GM21515 (cell line): ENCODE measurements around the gene GIPC2.
A peak's percentile ranks its signal among the peaks of the same experiment; 100 is the strongest.
"Not testable (repeated sequence)": the region's sequence is repeated elsewhere in the genome, so short reads cannot be mapped to it uniquely, and the experiment has no call there.

ENCODE experiments used
- ATAC-seq: cut with Tn5 transposase; IDR thresholded peaks from one replicate; pipeline ENCODE4 v1.9.1; 2021; ENCODE audit not compliant: unreplicated experiment

GIPC2 gene, protein sequence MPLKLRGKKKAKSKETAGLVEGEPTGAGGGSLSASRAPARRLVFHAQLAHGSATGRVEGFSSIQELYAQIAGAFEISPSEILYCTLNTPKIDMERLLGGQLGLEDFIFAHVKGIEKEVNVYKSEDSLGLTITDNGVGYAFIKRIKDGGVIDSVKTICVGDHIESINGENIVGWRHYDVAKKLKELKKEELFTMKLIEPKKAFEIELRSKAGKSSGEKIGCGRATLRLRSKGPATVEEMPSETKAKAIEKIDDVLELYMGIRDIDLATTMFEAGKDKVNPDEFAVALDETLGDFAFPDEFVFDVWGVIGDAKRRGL

DNA sequence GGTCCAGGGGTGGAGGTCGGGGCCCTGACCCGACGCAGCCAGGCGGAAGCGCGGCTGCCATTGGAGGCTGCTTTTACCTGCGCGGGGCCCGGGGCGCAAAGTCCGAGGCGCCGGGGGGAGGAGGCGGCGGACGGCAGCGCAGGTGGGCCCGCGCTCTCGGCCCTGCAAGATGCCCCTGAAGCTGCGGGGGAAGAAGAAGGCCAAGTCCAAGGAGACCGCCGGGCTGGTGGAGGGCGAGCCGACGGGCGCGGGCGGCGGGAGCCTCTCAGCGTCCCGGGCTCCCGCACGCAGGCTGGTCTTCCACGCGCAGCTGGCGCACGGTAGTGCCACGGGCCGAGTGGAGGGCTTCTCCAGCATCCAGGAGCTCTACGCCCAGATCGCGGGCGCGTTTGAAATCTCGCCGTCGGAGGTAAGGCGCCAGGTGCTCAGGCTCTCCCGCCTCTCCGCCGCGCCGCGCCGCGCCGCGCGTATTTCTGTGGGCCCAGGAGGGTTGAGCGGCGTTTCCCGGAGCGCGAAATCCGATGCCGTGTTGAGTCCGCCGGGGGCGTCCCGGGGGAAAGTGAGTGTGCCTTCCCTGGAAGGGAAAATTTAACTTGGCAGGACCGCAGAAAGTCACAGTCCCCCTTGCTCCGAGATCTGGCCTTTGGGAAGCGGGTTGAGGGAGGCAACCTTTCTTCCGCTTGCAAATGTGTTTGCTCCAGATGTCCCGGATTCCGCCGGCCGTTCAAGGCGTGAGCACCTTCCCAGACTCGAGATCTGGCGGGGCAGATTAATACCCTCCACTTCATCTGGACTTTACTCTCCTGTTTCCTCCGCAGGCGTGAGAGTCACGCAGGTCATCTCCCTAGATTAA, at the start of gene GIPC2:
Gene GIPC2, plus strand, starts transcription at position 41 of the 853 bp plus-strand sequence. Its CDS starts 129 bp downstream, at position 170.
- no peak for ATAC-seq

DNA sequence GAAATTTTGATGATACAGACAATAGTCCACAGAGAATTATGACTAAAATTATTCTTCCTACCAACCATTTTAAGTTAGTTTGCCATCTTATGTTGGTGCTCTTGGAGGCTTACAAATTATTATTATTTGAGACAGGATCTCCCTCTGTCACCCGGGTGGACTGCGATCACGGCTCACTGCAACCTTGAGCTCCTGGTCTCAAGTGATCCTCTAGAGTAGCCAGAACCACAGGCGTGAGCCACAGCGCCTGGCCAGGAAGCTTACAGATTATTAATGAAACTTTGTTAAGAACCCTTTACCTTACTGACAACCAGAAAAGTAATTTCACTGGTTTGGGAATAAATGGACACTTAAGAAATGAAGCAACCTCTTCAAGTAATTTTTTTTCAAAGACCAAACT, 49.0 kb upstream of the GIPC2 start:
- no peak for ATAC-seq

DNA sequence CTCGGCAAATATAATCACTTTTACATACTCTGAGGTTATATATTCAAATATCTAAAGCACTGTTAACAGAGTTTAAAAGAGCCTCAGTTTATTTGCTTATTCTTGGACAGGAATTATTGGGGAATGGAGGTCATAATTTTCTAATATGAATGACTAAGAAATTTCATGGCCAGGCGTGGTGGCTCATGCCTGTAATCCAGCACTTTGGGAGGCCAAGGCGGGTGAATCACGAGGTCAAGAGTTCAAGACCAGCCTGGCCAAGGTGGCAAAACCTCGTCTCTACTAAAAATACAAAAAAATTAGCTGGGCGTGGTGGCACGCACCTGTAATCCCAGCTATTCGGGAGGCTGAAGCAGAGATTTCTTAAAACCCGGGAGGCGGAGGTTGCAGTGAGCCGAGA, 45.2 kb upstream of the GIPC2 start:
- ATAC-seq = not testable (repeated sequence)

DNA sequence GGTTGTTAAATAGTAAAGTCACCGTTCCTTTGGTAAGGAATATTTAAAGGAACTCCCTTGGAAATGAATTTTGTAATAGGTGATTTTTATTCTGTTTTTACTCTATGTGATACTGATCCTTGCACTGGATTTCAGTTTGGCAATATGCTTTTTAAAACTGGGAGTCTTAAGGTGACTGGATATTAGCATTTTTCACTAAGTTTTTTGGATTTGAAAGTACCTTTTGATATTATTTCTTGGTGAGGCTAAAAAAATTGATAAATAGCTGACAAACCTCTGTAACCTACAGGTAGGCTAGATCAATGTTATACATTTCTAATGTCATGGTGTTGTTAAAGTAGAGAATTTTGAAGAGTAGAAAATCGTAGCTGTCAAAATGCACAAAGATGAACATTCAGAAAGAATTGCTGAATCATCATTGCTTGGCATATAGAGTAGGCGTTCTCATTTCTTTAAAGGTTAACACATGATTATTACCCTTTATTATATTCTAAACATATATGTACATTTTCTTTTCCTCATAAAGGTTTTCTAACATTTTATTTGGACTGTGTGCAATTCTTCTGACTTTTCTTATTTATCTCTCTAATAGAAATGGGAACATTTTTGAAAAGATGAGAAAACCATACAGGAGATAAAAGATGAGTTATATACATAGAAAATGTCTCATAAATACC, 42.6 kb upstream of the GIPC2 start:
- ATAC-seq = no peak

DNA sequence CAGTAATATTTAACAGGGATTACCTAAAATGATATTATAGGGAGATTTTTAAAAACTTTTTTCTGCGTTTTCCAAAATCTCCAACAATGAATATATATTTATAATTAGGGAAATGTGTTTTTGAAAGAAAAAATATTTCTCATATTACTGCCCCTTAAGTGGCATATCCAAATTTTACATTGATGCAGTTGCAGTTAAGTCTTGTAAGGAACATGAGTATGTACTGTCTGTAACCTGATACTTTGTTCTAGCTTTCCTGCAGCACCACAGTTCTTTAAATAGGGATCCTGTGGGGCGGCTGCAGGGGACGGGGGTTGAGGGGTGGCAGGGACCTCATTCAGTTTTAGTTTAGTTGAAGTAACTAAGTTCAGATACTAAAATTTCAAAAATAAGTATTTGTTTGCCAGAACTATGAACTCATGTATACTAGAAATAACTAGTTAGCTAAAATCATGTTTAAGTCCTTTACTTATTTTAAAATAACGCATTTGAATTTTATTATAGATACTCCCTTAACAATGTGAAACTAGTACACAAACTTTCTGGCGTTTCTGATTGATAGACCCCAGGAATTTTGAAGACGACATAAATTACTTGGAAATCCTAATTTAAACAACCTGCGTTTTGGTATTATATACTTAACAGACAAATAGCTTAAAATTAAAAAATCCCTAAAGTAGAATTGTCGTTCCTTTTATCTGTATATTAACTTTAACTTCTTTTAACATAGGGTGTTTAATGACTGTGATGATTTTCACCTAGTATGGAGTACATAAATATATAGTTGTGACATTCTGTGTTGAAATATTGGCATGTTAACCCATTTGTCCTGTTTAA, 41.7 kb upstream of the GIPC2 start:
- peak; percentile 51 for ATAC-seq

DNA sequence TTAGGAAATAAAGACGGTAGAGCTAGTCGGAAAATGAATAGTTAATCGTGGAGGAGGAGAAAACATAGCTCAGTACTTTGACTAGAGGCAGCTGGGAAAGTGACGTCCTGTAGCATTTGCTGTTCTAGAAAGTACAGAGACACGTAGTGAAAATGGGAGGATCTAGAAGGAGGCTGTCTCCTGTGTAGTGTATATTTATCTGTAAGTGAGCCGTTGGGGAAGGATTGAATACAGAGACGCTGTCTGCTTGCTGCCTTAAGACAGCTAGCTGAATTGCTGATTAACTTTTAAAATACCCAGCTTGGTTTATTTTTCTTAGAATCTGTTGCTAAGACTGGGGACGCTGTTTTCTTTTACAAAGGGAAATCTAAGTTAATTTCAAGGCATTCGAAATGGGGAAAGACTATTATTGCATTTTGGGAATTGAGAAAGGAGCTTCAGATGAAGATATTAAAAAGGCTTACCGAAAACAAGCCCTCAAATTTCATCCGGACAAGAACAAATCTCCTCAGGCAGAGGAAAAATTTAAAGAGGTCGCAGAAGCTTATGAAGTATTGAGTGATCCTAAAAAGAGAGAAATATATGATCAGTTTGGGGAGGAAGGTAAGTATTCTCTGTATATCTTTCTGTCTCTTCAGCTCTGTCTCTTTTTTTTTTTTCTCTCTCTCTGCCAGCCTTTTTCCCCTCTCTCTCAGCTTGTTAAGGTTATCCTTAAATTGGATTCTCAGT, 40.9 kb upstream of the GIPC2 start, which contains the start of gene DNAJB4:
Gene DNAJB4, plus strand, starts transcription at position 221 of the 729 bp plus-strand sequence. Its CDS starts 172 bp downstream, at position 393.
- ATAC-seq = peak; percentile 98

DNA sequence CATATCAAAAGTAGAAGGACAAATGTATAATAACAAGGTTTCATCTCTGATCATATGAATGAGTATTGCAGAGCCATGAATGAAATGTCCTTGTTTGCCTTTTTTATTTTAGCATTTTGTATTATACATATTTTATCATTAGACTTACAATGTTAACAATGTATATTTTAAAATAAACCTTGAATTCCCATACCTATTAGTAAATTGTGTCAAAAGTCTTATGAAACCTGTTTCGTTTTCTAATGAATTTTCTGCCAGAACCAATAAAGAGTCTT, 40.4 kb upstream of the GIPC2 start:
- ATAC-seq = no peak

DNA sequence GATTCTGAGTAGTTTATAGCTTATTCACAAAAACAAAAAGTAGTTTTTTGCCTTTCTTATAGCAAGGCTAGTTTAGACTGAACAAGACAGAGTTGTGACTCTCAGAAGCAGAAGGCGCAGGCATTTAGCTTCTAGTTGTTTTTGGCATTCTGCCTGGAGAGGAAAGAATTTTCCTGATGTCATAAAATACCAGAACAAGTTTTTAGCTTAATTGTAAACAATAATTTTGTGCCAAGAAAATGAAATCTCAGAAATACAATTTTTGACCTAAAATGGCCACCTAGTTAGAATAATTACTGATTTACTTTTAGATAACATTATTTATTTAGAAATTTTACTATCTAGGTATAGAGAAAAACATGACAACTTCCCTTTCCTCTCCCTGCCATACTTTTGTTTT, 40.0 kb upstream of the GIPC2 start:
- ATAC-seq = no peak

DNA sequence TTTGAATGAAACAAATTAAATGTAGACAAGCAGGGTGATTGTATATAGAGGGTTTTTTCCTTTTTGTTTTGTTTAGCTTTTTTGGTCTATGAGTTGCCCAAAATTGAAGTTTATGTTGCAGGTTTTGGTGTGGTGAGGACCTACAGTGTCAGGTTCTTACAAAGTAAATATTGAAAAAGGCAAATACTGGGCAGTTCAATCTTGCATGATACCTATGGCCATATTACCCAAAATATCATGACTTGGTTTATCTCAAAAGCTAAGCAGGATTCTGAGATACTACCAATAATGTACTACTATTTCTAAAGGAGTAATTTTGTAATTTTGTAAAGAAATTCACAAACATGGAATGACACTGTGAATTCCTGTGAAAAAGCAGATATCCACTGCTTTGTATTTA, 39.2 kb upstream of the GIPC2 start:
- ATAC-seq = no peak

DNA sequence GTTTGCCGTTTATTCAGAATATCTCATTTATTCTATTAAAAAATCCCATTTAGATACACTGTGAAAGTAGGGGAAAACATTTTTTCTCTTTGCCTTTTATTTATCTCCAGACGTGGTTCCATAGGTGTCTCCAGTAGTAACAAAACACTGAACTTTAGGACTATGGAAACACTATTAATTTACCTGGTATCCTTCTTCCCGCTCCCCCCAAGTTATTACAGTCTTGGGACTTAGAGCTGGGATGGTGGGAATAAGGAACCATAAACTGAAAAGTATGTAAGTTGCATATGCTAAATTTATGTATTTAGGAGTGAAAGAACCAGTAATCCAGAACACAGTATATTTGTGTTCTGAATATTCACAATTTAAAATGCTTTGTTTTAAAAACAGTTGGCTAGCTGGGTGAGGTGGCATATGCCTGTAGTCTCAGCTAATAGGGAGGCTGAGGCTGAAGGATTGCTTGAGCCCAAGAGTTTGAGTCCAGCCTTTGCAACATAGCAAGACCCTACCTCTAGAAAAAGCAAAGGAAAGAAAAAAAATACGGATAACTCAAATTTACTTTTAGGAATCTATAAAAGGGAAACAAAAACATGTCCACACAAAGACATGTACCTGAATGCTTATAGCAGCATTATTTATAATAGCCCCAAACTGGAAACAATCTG, 38.0 kb upstream of the GIPC2 start:
- no peak for ATAC-seq

DNA sequence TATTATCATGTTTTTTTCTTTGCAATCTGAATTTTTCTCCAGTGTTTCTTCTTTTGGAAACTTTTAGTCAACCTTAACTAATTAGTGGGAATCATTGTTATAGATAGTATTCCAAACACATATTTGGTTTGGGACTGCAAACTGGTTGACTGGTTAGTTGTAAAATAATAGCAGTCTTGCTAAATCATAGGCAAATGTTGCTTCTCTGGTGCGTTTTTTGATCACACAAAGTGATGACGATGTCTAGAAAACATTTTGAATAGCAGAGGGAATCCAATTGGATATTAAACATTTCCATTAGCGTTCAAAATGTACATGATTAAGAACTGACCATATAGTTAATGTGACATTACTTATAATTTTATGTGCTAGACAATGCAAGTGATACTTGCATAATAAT, 36.5 kb upstream of the GIPC2 start:
- ATAC-seq = no peak

DNA sequence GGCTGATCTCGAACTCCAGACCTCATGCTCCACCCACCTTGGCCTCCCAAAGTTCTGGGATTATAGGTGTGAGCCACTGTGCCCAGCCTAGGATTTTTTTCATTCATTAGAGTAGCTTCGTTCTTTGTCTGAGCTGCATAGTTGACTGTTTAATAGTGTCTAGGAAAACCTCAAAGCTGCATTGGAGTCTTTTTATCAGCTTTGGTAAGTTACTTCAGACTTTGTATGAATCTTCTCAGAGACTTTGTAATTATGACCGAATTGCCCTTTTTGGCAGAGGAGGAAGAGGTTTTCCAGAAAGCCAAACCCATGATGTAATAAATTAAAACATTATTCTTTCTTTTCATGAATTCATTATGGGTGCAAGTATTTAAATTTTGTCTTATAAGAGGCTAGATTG, 35.9 kb upstream of the GIPC2 start:
- ATAC-seq = no peak

DNA sequence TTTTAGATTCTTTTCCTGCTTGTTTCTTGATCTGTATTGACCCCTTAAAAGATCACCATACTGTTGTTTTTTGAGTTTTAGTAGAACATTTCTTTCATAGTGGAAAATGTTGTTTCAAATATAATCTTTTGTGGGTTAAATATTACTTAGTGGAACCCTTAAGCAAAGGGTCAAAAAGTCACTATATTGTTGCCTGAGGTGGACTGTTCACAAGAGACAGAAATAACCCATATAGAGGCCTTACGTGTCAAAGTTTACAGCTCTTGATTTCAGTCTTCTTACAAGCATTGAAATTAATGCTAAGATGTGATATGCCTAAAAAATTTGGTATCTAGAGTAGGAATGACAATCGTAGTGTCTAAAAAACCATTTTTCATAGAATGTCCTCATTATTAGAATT, 34.7 kb upstream of the GIPC2 start:
- ATAC-seq = no peak

DNA sequence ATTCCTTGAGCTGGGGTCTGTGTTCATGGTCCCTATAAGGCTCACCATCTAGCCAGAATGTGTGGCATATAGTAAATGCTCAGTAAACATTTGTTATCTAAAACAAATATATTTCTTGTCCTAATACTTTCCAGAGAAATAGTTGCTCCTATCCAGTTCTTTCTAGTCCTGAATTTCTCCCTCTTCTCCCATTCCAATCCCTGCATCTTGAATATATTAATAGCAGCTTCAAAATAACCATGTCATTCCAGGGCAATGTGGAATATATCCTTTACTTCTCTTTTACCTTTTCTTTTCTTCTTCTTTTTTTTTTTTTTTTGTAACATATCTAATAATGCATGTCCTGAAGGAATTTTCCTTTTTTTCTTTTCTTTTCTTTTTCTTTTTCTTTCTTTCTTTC, 30.6 kb upstream of the GIPC2 start:
- ATAC-seq = no peak

DNA sequence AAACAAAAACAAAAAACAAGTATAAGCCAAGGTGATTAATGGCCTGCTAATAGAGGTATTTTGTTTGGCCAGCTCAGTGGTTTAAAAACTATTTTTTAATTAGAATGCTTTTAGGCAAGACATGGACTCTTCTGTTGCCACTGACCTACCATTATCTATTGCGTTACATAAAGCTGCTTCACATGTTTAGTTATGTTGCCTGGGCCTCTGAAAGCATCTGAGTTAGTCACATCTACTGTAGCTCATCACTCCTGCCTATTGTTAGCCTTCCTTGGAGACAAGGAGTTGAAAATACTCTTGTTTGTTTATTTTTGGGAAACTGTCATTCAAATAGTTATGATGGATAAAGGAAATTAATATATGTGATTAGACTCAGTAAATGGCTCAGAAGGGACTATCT, 26.7 kb upstream of the GIPC2 start:
- ATAC-seq = no peak

DNA sequence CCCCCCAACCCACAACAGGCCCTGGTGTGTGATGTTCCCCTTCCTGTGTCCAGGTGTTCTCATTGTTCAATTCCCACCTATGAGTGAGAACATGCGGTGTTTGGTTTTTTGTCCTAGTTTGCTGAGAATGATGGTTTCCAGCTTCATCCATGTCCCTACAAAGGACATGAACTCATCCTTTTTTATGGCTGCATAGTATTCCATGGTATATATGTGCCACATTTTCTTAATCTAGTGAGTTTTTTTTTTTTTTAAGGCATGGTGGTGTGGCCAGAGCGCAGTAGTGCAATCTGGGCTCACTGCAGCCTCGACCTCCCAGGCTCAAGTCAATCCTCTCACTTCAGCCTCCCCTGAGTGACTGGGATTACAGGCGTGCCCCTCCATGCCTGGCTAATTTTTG, 24.6 kb upstream of the GIPC2 start:
- ATAC-seq = not testable (repeated sequence)

DNA sequence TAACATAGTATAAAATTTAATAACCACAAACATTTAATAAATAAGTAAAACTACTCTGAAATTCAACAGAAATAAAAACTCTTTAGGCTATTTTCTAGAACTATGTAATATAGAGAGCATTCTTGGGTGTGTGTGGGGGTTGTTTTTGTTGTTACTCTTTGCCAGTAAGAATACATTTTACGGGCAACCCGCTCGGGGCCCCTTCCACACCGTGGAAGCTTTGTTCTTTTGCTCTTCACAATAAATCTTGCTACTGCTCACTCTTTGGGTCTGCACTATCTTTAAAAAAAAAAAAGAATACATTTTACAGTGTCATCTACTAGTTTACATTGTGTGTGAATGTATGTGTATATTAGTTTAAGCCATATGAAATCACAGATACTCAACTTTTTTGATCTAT, 16.0 kb upstream of the GIPC2 start:
- ATAC-seq = no peak

DNA sequence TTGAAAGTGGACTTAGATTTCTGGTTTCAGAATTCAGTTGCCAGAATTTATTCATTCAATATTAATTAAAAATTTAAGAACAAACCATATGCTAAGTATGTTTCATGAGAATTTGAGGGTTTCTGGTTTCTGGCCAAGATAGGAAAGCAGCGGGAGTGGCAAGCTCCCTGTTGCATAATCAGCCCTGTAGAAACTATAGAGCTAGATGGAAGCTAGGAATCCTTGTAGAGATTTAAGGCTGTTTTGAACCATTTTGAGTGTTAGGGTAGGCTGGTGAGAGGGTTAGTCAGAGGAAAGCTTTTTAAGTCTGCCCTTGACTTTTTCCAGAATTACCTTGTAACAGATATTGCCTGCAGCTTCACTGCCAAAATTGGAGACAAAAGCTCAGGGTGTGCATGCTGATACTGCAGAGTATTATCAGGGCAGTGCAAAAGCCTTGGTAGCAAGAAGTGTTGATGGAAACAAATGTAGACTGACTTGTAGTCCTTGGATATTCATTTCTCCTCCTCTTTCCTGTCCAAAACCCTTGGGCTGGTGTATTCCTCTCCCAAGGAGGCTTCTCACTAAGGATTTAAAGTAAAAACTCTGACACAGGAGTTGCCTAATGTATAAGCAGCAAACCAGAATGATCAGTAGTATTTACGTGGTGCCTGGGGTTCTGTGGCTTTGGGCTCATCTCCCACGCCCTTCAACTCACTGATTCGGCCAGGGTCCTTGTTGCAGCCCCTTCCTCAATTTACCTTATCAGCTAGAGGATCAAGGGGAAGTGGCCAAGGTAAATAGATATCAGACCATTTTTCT, 12.6 kb upstream of the GIPC2 start:
- no peak for ATAC-seq

DNA sequence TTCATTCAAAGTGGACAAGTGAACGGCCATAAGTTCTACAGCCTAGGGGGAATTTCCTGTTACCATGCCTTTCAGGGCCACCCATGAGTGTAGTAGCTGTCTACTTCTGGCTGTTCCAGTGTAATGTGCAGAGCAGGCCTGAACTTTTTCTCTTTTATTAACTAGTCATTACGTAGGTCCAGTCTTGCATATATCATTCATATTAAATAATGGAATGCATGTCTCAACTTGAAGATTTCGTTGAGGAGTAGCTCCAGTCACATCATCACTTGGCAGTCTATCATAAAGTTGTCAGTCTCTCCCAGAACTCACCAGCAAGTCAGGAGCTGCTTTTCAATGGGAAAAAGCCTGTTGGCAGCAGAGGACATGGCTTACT, 12.0 kb upstream of the GIPC2 start:
- ATAC-seq = no peak
